GM11168 (cell line): ENCODE data around the gene CCDC30.

Experiments used
- in situ Hi-C: fragments of 300-500 bp; cut with MboI; formaldehyde crosslinking; loops from one replicate; pipeline ENCODE4 v1.12.0; 2022; ENCODE audit warnings: low sequenced_read_pairs; ENCODE audit not compliant: unreplicated experiment

The CCDC30 gene

DNA sequence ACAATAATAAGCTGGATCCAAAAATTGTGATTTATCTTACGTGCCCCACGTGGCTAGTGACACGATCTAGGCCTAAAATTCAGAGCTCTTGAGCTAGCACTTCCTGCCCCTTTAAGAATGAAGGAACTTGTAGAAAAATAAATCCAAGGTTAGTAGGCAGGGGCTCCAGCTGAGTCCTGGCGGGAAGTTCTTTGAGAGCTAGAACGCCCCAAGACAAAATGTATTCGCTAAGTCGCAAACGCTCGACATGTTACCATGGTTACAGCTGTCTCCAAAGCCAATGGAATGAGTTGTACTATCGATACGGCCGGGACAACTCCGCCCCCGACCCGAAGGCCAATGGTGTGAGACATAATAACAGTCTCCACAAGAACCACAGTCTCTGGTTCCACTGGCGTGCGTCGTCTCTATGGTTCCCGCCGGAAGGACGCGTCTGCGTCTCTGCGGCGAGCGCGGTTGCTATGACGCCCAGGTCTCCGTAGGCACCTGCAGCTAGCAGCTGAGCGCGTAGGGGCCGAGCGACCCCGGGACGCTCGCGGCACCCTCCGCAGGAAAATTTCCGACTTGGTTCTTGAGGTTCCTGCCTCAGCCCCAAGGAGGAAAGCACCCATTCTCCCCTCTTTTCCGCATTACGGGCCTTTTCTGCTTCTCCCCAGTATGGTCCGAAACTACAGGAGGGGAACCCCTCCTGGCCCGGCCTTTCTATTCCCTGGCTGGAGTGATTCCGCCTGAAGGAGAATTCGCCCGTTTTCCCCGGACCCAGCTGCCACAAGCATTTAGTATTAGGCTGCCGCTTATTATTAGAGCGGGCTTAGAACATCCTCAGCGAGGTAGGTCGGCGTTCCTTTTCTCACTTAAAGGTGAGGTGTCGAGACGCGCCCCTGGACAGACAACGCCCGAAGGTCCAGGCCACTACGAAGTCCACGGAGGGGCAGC, at the start of gene CCDC30:
Gene CCDC30 (plus strand): TSS at position 459 of the 936 bp plus-strand sequence. CDS start 17,266 bp downstream, outside the sequence.
- in situ Hi-C loops: no loop called here

DNA sequence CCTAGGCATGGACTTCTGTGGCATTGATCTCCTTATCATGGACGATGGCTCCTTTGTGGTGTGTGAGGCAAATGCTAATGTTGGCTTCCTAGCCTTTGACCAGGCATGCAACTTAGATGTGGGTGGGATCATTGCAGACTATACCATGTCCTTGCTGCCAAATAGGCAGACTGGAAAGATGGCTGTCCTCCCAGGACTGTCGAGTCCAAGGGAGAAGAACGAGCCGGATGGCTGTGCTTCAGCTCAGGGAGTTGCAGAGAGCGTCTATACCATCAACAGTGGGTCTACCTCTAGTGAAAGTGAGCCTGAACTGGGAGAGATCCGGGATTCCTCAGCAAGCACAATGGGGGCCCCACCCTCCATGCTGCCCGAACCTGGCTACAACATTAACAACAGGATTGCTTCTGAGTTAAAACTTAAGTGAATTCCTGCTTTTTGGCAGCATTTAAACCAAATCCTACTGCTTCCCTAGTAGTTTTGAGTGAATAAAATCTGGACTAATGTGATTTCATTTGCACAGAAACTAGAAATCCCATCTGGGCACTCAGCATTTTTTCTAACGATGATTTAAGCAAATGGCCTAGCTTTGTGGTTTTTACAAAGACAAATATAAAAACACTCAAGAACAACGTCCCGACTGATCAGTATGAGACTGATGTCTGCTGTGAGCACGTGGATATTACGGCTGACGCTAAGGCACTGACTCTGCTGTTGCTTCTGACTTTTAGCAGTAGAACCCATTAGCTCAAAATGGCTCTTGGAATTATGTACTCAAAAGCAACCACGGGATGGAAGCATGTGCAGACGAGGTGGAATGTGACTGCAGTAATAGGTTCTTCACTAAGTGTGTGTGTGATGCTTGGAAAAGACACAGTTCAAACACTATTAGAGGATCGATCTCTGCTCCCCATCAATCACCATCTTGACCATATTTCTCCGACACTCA, 48.3 kb upstream of the CCDC30 start:
- in situ Hi-C loops: no loop called here

DNA sequence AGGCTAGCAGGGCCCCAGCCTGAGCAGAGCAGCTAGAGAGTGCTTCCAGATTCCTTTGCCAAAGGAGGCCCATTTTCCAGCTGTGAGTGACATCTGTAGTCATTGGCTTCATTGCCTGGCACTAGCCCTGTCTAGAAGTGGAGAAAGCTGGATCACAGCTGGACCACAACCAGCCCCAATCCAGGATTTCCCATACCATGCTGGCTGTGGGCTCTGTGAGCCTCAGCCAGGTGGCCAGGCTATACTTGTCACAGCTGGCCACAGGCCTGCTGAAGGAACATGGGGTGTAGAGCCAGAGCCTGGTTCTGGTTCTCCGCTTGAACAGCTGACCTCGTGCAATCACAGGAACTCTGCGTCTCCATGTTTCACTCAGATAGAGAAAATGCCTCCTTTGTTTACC, 45.9 kb upstream of the CCDC30 start:
- in situ Hi-C loops: no loop called here

DNA sequence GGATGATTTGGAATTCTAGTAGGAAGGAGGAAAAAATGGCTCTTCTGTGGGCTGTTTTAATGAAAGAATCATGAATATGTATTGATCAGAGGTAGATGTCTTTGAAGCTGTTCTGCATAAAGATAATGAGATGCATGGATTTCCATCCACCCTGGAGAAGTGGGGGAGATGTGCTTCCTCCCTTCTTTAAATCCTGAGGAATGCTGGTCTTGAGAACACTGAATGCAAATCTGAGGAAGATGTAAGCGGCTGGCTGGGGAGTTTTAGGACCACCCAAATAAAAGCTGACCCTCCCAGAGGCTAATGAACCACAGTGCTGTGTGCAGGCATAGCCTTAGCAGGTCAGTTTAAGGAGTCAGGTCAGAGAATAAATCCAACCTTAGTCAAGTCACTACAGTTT, 44.6 kb upstream of the CCDC30 start:
- in situ Hi-C loops: no loop called here

DNA sequence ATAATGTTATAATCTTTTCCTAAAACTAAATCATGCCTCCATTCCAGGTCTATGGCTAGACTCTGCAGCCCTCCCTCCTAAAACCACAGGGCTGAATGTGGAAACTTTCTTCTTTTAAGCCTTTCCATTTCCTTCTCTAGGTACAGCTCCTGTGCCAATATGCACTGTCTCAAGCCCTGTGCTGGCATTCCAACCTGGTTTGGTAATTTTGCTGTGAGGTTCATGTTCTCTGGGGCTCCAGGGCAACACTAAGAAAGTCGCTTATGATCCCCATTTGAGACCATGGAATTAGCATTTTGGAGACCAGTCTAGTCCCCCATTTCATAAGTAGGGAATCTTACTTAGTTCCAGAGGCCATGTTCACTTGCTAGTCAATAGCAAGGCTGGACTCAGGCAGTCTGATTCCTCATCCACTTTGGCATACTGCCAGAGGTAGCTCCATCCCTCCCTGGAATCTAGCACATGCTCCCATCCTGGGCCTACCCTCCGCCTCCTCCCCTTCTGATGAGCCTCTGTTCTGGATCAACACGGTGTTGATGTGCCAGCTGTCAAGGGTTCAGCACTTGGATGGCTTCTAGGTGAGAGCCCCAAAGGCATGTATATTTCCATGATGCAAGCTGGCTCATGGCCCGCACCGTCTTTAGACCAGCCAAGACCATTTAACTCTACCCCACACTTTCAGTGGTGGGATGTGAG, 43.8 kb upstream of the CCDC30 start:
- in situ Hi-C loops: no loop called here

DNA sequence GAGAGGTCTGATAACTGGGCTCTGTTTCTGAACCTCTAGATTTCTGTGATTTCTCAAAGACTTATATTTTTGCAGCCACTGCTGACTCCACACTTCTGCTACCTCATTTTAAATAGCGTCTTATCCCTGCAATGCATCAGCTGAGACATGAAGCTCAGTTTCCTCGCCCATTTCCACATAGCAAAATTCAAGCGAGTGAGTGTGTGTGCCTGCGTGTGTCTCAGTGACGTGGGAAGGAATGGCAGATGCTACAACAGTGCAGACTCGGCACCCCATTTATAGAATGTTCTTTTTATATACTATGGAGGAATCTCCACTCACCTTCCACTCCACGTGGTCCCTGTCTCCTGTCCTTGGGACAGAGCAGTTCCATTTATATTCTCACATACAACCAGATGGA, 43.0 kb upstream of the CCDC30 start:
- in situ Hi-C loops: no loop called here

DNA sequence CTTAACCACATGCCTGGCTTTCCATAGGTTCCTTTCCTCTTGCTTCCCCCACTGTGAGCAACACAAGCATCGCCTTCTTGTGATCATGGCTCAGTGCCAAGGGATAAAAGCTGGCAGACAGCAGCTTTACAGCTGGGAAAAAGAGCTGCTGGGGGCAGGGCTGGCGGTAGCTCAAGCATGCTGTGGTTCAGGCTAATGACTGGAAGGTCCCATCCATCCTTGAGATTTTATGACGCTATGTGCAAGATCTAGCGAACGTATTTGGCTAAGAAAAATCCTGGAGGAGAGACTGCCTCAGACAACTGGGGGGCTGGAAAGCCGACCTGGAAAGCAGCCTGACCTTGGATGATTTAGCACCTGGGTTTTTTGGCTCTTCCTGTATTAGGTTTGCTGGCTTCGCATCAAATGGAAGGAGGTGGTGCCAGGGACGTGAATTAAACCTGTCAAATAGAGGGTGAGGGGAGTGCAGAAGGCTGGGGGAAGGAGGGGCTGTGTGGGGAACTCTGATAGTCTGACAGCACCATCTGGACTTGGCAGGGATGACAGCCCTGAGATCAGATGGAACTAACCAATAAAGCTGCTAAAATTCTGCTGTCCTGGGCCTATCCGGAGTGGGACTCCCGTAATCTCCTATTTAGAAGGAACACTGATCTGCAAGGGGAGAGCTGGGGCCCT, 42.0 kb upstream of the CCDC30 start:
- in situ Hi-C loops: no loop called here

DNA sequence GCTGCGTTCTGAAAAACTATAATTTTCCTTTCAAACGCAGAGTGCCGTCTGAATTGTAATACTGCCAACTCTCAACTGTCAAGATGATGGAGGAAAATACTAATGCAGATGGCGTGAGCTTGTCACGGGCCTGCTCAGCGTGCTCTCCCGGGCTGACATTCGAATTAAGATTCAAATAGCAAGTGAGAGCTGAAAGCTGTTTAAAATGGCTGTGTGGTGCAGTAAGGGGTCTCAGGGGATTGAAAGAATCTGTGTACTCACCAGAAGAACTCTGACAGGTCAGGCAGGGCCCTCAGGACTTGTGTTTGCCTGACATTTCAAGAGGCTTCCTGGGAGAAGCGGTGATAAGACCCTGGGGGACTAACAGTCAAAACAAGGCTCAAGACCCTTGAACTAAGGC, 40.3 kb upstream of the CCDC30 start:
- in situ Hi-C loops: no loop called here

DNA sequence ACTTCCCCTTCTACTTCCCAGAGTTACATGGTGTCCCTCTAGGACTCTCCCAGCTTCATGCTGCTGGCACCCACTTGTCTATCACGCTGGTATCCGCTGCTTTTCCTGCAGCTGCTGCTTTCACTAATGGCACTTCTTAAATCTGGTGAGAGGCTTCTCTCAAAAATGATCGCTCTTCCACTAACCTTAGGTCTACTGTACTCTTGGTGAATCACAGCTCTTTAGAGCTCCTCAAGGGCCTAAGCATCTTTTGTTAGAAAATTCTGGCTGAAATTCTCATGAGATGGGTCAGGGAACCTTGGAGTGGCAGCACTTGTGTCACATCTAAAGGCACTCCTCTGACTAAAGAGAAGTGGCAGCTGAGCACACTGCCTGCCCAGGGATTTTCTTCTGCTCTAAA, 39.4 kb upstream of the CCDC30 start:
- in situ Hi-C loops: no loop called here

DNA sequence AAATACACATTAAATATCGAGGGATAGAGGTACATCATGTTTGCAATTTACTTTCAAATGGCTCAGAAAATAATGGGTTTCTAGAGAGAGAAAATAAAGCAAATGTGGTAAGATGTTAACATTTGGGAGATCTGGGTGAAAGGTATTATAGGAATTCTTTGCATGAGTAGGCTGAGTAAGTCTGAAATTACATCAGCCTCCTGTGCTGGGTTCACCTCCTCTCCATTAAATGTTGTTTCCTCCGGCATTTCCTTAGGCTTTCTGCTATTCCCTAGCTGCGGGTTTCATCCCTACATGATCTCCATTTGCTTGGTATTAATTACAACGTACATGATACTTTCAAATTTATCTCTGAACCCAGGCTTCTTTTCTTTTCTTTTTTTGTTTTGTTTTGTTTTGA, 38.9 kb upstream of the CCDC30 start:
- in situ Hi-C loops: no loop called here

DNA sequence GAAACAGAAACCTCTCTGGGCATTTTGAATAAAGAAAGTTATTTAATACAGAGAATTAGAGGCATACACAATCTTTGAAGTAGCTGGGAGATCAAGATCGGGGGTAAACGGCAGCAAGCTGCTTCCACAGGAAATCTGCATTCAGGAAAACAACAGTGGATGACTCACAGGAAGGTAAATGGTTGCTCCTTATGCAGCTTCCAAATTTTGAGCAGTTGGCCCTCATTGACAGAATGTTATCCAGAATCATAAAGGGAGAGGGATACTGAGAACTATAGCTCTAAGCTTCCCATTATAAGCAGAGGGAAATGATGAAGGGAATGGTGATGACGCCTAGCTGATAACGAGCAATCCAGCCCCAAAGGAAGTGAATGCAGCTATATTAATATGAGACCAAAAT, 35.8 kb upstream of the CCDC30 start:
- in situ Hi-C loops: no loop called here

DNA sequence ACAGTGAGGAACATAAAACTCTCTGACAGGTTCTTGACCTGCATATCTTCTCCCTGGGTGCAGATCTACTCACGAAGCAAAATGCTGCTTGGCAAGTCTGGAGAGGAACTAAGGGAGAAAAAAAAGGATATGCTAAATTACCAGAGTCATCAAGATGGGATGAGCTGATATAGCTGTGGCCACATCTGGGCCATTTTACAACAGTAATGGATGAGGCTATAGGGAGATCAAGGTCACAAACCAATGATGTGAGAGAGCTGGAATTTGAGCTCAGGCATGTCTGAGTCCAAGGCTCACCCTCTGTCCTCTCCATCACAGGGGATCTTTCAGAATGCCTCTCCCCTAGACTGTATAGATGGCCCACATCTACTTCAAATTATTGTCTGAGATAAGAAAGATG, 33.5 kb upstream of the CCDC30 start:
- in situ Hi-C loops: no loop called here

DNA sequence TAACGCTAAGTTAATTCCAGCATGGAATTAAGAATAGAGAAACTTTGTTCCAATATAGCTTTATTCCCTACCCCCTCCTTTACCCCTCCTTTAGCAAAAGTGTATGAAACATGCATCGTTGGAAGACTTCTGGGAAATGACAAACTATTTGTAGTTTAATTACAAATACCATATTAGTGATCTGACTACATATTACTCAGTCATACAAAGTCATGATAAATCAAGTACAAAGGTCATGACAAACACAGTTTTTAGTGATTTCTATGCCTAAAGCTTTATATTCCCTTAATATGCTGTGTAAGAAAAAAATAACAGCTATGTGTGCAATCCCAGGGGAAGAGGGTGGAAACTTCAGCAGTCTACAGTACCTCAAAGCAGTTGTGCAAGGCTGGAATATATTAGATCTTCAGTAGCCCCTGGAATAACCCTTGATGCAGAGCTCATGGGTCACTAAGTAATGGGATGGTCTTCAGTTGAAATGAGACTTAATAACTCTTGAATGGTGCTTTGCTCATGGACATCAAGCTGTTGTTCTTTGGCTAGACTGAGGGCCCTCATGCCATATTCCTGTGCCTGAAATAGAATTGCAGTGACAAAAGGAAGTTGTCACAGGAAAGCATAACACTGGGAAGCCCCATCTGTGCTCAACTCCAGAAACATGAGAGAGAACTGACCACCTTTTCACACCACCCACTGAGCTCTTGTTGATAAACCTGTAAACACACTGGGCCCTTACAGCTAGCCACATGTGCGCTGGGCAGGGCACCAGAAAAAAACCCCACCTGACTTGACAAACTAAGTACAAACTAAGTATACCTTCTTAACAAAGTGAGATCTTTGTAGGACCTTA, 32.6 kb upstream of the CCDC30 start:
- in situ Hi-C loops: no loop called here

DNA sequence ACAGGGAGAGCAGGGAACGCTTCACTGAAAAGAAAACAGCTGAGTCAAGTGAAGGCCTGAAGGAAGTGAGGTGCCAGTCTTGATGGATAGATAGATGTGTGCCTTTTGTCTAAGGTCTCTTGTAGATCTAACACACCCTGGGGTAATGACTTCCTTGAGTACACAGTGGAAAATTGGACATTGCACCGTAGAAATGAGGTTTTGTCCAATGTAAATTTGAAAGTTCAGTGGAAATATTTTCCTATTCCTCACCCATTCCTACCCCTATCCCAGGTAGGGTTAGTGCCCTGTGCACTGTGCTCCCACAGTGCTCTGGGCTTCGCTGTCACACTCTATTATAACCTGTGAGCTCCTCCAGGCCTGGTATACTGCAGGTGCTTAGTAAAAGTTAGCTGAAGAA, 31.6 kb upstream of the CCDC30 start:
- in situ Hi-C loops: no loop called here

DNA sequence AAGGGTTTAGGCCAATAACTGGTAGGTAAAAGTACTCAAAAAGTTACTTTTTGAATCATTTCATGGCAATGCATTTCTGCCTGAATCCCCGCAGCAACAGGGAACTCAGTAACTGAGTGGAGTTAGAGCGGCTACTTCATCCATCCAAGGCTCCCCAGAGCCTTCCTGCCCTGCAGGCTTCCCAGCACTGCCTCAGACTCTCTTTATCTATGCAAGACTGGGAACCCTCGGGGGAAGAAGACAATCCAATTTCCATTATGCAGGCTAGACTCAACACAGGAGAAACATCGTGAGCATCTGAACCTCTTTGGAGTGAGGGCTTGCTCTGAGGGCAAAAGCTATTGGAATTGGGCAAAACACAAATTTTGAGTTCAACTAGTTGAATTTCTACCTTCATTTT, 30.4 kb upstream of the CCDC30 start:
- in situ Hi-C loops: no loop called here

DNA sequence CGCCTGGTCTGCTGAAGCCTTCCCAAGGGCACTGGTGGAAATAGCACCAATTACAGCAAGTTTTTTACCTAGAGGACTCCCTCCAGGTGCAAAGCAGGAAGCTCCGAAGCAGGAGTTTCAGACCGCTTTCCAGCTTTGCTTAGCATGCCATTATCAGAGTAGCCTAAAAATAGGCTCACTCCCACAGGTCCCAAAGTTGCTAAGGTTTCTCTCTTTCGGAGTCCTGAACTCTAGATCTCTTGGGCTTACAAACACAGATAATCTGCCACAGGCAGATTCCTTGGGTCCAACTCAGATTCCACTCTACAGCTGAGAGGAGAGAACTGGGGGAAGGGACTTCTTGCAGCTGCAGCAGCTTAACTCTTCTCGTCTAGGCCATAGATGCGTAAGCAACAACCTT, 29.7 kb upstream of the CCDC30 start:
- in situ Hi-C loops: no loop called here

DNA sequence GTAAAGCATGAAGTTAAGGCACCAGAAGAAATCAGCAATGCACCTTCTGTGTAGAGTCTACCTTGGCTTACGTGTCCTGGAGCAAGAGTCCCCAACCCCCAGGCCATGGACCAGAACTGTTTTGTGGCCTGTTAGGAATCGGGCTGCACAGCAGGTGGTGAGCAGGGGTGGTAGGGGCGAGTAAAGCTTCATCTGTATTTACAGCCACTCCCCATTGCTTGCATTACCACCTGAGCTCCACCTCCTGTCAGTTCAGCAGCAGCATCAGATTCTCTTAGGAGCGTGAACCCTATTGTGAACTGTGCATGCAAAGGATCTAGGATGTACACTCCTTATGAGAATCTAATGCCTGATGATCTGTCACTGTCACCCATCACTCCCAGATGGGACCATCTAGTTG, 28.7 kb upstream of the CCDC30 start:
- in situ Hi-C loops: no loop called here

DNA sequence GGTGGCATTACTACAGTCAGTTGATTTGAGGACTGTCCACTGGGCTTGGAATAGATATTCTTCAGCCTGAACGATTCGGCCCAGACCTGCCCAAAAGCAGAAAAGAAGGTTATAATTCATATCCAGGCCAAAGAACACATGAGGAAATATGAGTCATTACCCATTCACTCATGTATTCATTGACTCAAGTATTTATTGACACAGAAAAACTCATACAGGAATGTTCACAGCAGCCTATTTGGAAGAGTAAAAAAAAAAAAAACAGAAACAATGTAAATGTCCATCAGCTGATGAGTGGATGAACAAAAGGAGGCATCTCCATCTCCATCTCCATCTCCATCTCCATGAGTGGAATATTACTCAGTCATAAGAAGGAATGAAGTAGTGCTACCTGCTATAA, 23.1 kb upstream of the CCDC30 start:
- in situ Hi-C loops: no loop called here

DNA sequence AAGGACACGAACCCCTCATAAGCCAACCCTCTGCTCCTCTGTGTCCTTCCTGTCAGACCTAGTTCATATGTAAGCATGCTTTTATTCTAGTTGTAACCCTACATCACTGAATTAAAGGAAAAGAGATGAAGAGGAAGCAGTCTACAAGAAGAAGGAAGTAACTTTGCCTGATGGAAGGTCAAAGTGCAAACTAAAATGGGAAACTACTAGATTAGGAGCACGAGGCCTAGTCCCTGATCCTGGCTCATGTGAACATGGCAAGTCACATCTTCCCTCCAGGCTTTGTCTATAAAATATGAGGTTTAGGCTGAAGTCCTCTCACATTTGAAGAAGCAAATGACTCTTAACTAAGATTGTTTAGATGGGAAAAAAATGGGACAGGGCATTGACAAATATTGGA, 20.4 kb upstream of the CCDC30 start:
- in situ Hi-C loops: no loop called here
